Measurements from ENCODE around the gene ZNF488. TPM values are rescaled to one million over a fixed set of nuclear protein-coding genes. Genes with fewer than 3 reads are reported as not detected.
A peak's percentile ranks its signal among the peaks of the same experiment; 100 is the strongest.

ZNF488 gene
- total RNA-seq, 3 donors from 2014 or later, result 0.47 to 1.6 (median 1.4) TPM

- TF ChIP-seq, protein P1, sequence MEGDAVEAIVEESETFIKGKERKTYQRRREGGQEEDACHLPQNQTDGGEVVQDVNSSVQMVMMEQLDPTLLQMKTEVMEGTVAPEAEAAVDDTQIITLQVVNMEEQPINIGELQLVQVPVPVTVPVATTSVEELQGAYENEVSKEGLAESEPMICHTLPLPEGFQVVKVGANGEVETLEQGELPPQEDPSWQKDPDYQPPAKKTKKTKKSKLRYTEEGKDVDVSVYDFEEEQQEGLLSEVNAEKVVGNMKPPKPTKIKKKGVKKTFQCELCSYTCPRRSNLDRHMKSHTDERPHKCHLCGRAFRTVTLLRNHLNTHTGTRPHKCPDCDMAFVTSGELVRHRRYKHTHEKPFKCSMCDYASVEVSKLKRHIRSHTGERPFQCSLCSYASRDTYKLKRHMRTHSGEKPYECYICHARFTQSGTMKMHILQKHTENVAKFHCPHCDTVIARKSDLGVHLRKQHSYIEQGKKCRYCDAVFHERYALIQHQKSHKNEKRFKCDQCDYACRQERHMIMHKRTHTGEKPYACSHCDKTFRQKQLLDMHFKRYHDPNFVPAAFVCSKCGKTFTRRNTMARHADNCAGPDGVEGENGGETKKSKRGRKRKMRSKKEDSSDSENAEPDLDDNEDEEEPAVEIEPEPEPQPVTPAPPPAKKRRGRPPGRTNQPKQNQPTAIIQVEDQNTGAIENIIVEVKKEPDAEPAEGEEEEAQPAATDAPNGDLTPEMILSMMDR (IDR thresholded peaks at IDR 0.05), result no peak
- peak; percentile 43 for ATAC-seq
- DNase-seq, result peak in 1 of 3 donors; percentile 39
- intact Hi-C loops (cut with DNase I, micrococcal nuclease), result no loop called here
- Histone ChIP-seq H3K4me3 (peak overlapping the region; percentile 42), H3K36me3 (ENCODE audit: low read depth) (no peaks in the 10 kb centered on the region), H3K4me1 (ENCODE audit: low read depth) (peaks cover 24% of the 10 kb centered on the region), H3K9me3 (no peaks in the 10 kb centered on the region)
Measured at GRCh38 chr10:47383261-47384147, 589 bp downstream of the ZNF488 start.

DNA sequence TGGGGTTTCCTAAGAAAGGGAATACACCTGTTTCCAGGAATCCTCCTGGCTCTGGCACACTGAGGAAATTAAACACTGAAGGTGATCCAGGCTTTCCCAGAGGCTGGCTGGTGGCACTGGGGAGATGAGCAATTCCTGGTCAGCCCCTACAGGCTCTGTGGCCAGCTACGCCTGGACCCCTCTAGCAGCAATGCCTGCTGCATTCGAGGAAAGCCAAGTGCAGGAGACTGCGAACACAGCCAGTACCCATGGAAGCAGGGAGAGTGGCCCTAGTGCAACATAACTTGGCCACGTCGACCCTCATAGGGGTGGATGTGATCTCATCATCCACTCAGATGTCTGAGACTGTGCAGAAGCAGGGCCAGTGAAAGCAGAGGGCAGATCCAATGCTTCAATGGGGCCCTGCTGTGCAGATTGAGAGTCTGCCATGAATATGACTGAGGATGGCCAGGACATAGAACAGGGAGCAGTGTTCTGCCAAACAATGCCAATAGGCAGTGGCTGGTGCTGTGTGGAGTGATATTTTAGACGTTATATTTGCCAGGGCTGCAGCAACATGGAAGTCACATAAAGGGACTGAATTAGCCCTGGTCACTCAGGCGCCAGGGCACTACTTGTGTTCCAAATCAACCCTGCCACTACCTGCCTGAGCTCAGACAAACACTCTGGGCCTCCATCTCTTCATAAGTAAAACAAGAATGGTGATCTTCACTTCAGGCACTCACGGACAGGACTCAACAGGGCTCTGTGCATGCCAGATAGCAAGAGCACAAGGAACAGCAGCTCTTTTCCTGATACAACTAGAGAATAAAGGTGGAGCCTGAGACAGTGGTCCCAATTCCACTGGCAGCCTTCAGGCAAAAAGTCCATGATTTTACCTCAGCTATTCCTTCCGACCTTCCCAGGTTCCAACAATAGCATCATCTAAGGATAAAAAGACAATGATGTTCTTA lies 2.4 kb downstream of the ZNF488 start:
- Histone ChIP-seq H3K36me3 (ENCODE audit: low read depth) (no peaks in the 10 kb centered on the region), H3K4me1 (ENCODE audit: low read depth) (peaks cover 24% of the 10 kb centered on the region), H3K9me3 (no peaks in the 10 kb centered on the region), H3K4me3 (no peak overlapping the region)
- DNase-seq (no peak), ATAC-seq (no peak)
- intact Hi-C loops (cut with DNase I, micrococcal nuclease), result no loop called here
- TF ChIP-seq, protein P1 (IDR thresholded peaks at IDR 0.05), result no peak

GRCh38 chr10:47381103-47381395 lies 3.0 kb downstream of the ZNF488 start:
- TF ChIP-seq, protein P1 (IDR thresholded peaks at IDR 0.05), result no peak
- Histone ChIP-seq H3K36me3 (ENCODE audit: low read depth) (no peaks in the 10 kb centered on the region), H3K4me3 (no peak overlapping the region), H3K9me3 (no peaks in the 10 kb centered on the region), H3K4me1 (ENCODE audit: low read depth) (peaks cover 24% of the 10 kb centered on the region)
- intact Hi-C loops (cut with DNase I, micrococcal nuclease), result no loop called here
- ATAC-seq, result no peak
- DNase-seq, result no peak

DNA sequence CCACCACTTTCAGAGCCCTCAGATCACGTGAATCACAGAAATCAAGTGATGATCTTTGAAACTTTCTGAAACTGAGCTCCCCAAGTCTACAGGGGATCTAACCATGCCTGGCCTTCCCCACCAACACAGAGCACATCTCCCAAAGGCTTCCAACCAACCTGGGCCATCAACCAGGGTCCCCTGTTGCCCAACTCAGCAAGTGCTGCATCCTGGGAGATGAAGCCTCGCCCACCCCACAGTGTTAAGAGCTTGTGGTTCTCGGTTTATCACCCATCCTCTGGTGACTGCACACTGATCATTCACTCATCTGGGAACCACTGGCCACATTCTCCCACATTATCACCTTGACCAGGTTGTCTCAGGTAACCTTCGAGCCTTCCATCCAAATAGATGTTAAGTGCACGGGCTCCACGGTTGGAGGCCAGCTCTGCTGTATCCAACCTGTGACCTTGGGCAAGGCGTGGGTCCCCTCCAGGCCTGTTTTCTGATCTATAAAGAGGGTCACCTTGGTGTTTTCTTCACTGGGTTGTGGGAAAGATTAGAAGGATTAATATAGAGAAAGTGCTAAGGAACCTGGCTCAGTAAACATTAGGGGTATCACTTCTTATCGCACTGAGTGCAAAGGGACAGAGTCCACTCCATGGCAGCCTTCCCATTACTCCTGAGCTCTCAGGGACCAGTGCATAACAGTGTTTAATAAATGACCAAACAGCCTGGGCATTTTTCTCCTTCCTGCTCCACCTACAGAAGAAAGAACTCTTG lies 3.6 kb downstream of the ZNF488 start:
- no peaks in the 10 kb centered on the region for H3K9me3 ChIP-seq
- intact Hi-C loops (cut with DNase I, micrococcal nuclease), result no loop called here
- no peaks in the 10 kb centered on the region for H3K36me3 ChIP-seq (ENCODE audit: low read depth)
- TF ChIP-seq, protein P1 (IDR thresholded peaks at IDR 0.05), result no peak
- no peak overlapping the region for H3K4me3 ChIP-seq
- peak in 1 of 3 donors; percentile 67 for DNase-seq
- H3K4me1 ChIP-seq (ENCODE audit: low read depth), result peaks cover 24% of the 10 kb centered on the region
- peak; percentile 55 for ATAC-seq

DNA sequence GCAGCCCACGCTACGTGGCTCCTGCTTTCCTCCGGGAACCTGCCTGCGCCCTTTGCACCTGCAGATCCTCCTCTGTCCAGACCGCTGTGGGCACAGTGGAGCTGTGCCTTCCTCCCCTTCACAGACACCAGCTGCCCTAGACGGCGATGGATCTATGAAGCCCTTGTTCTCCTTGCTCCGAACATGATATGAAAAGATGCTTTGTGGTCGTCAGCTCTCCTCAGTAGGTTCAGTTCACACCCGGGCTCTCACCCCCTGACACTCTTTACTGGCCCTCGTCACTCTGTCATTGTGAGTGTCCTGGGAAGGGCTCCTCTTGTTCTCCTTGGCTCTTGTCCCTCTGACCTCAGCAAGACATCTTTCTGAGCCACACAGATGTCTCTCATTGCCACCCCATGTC lies 4.2 kb downstream of the ZNF488 start:
- Histone ChIP-seq H3K4me3 (no peak overlapping the region), H3K9me3 (no peaks in the 10 kb centered on the region), H3K36me3 (ENCODE audit: low read depth) (no peaks in the 10 kb centered on the region), H3K4me1 (ENCODE audit: low read depth) (peaks cover 24% of the 10 kb centered on the region)
- DNase-seq (no peak), ATAC-seq (no peak)
- TF ChIP-seq, protein P1 (IDR thresholded peaks at IDR 0.05), result no peak
- intact Hi-C loops (cut with DNase I, micrococcal nuclease), result no loop called here
